AG09309 (cell line): ENCODE measurements around the gene CMSS1.

Experiments used
- DNase-seq: peaks from one replicate; pipeline ENCODE4 v3.0.0-alpha.2; 2010; ENCODE audit warnings: low read depth
- H3K4me3 ChIP-seq: 2 replicates; pipeline ENCODE4 v1.5.1; 2011; ENCODE audit warnings: mild to moderate bottlenecking, low read depth, low read length, moderate library complexity; ENCODE audit not compliant: control insufficient read depth
- CTCF ChIP-seq: IDR thresholded peaks from 2 replicates; pipeline ENCODE4 v1.5.1; 2011; ENCODE audit warnings: mild to moderate bottlenecking, low read depth, low read length, inconsistent platforms; ENCODE audit not compliant: insufficient read depth, control insufficient read depth; ENCODE audit errors: missing control alignments

The CMSS1 gene

GRCh38 chr3:99862208-99862607 lies 44.5 kb downstream of the CMSS1 start:
- DNase-seq = peak; percentile 35
- no peak overlapping the region for H3K4me3 ChIP-seq
- TF ChIP-seq CTCF = no peak

- no peak for DNase-seq
- H3K4me3 ChIP-seq = no peak overlapping the region
- no peak for TF ChIP-seq CTCF
Measured at GRCh38 chr3:99863002-99863401, 45.3 kb downstream of the CMSS1 start.

- TF ChIP-seq CTCF = no peak
- no peak for DNase-seq
- H3K4me3 ChIP-seq = no peak overlapping the region
Measured at GRCh38 chr3:99863588-99863987, 45.9 kb downstream of the CMSS1 start.

GRCh38 chr3:99864289-99864688 lies 46.6 kb downstream of the CMSS1 start:
- no peak for DNase-seq
- H3K4me3 ChIP-seq = no peak overlapping the region
- no peak for TF ChIP-seq CTCF

- H3K4me3 ChIP-seq = no peak overlapping the region
- TF ChIP-seq CTCF = no peak
- no peak for DNase-seq
Measured at GRCh38 chr3:99865321-99865720, 47.7 kb downstream of the CMSS1 start.

- DNase-seq = peak; percentile 74
- no peak overlapping the region for H3K4me3 ChIP-seq
- no peak for TF ChIP-seq CTCF
Measured at GRCh38 chr3:99866261-99866761, 48.6 kb downstream of the CMSS1 start.
